DOHH2 (cell line): ENCODE results near the gene PIP5K1C.

Experiments used
- H3F3A ChIP-seq: fragments of 200-600 bp; sonication (generic), shearing (Covaris generic); 2 replicates; pipeline ENCODE4 v1.6.0; 2016; ENCODE audit warnings: antibody characterized with exemption, mild to moderate bottlenecking; ENCODE audit not compliant: control insufficient read depth, insufficient read depth
- H3K27ac ChIP-seq: fragments of 200-600 bp; sonication (generic); 2 replicates; pipeline ENCODE4 v1.5.1; 2014; ENCODE audit warnings: low read depth, mild to moderate bottlenecking, low read length, moderate library complexity
- H3K27me3 ChIP-seq: fragments of 200-600 bp; sonication (generic); 2 replicates; pipeline ENCODE4 v1.6.1; 2014; ENCODE audit warnings: mild to moderate bottlenecking, low read length, mixed read lengths; ENCODE audit not compliant: control insufficient read depth
- H3K36me3 ChIP-seq: fragments of 200-600 bp; sonication (generic); 2 replicates; pipeline ENCODE4 v1.6.1; 2014; ENCODE audit warnings: mild to moderate bottlenecking, low read length, moderate library complexity, mixed read lengths; ENCODE audit not compliant: control insufficient read depth
- H3K4me1 ChIP-seq: fragments of 200-600 bp; sonication (generic); 2 replicates; pipeline ENCODE4 v1.6.1; 2014; ENCODE audit warnings: mild to moderate bottlenecking, low read length, mixed read lengths; ENCODE audit not compliant: control insufficient read depth
- H3K4me2 ChIP-seq: fragments of 200-600 bp; sonication (generic); 2 replicates; pipeline ENCODE4 v1.6.0; 2014; ENCODE audit warnings: mild to moderate bottlenecking, low read length, moderate library complexity
- H3K4me3 ChIP-seq: fragments of 200-600 bp; sonication (generic); 2 replicates; pipeline ENCODE4 v1.5.1; 2014; ENCODE audit warnings: mild to moderate bottlenecking, low read length, mixed read lengths
- H3K79me2 ChIP-seq: fragments of 200-600 bp; sonication (generic); 2 replicates; pipeline ENCODE4 v1.6.1; 2014; ENCODE audit warnings: mild to moderate bottlenecking, low read length, mixed read lengths; ENCODE audit not compliant: control insufficient read depth
- H3K9me2 ChIP-seq: fragments of 200-600 bp; sonication (generic); replicated peaks from 2 replicates; pipeline ENCODE4 v1.6.1; 2014; ENCODE audit warnings: mild to moderate bottlenecking, low read length, mixed read lengths; ENCODE audit not compliant: control insufficient read depth
- H3K9me3 ChIP-seq: fragments of 200-600 bp; sonication (generic); 2 replicates; pipeline ENCODE4 v1.6.1; 2014; ENCODE audit warnings: antibody characterized with exemption, low read length, mixed read lengths; ENCODE audit not compliant: control insufficient read depth, insufficient read depth
- H4K20me1 ChIP-seq: fragments of 200-600 bp; sonication (generic); 2 replicates; pipeline ENCODE4 v1.6.0; 2014; ENCODE audit warnings: low read depth, mild to moderate bottlenecking, antibody characterized with exemption, low read length, moderate library complexity; ENCODE audit not compliant: control insufficient read depth, insufficient read depth
- EZH2phosphoT487 ChIP-seq: fragments of 200-600 bp; sonication (generic); IDR thresholded peaks from 2 replicates; pipeline ENCODE4 v1.6.1; 2017; ENCODE audit warnings: borderline replicate concordance, mild to moderate bottlenecking, antibody characterized with exemption, low read length, moderate library complexity, mixed read lengths
- TF ChIP-seq, protein P1 (sequence below): fragments of 200-600 bp; sonication (generic); IDR thresholded peaks from one replicate; pipeline ENCODE4 v1.5.1; 2014; ENCODE audit warnings: antibody characterized with exemption, mild to moderate bottlenecking, low read depth, low read length; ENCODE audit not compliant: poor library complexity, severe bottlenecking

PIP5K1C gene

DNA sequence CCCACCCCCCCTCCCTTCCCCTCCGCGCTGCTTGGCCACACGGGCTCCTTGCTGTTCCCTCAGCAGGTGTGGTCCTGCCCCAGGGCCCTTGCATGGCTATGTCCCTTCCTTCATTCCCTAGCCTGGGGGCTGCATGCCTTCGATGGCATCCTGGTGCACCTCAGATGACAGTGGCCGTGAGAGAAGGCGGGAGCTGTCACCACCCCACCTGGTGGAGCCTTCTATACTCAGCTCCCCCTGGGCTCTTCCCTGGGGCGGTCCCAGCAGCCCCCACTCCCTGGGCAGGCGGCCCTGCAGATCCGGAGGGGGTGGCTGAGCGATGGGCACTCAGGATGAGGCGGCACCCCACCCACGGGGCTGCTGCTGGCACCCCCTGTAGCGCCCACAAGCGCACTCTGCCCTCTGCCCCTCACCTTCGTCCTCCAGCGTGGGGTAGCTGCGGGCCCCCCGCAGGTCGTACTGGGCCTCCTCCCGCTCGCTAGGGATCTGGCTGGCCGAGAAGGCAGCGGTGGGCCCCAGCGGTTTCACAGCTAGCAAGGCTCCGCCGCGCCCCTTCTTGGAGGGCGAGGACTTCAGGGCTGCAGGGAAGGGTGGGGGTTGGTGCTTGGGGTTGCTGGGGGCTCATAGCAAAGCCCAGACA is 56.5 kb downstream of the PIP5K1C start:
- Histone ChIP-seq H3K4me3 (no peak overlapping the region), H3K36me3 (no peaks in the 10 kb centered on the region), H3F3A (no peaks in the 10 kb centered on the region), H3K27ac (no peak overlapping the region), H4K20me1 (no peaks in the 10 kb centered on the region), H3K79me2 (no peaks in the 10 kb centered on the region), H3K4me1 (no peaks in the 10 kb centered on the region), H3K9me2 (no peaks in the 10 kb centered on the region), H3K4me2 (no peak overlapping the region), H3K9me3 (no peaks in the 10 kb centered on the region), H3K27me3 (no peaks in the 10 kb centered on the region)
- TF ChIP-seq, protein P1, sequence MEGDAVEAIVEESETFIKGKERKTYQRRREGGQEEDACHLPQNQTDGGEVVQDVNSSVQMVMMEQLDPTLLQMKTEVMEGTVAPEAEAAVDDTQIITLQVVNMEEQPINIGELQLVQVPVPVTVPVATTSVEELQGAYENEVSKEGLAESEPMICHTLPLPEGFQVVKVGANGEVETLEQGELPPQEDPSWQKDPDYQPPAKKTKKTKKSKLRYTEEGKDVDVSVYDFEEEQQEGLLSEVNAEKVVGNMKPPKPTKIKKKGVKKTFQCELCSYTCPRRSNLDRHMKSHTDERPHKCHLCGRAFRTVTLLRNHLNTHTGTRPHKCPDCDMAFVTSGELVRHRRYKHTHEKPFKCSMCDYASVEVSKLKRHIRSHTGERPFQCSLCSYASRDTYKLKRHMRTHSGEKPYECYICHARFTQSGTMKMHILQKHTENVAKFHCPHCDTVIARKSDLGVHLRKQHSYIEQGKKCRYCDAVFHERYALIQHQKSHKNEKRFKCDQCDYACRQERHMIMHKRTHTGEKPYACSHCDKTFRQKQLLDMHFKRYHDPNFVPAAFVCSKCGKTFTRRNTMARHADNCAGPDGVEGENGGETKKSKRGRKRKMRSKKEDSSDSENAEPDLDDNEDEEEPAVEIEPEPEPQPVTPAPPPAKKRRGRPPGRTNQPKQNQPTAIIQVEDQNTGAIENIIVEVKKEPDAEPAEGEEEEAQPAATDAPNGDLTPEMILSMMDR, result no peak
- TF ChIP-seq EZH2phosphoT487, result no peak

DNA sequence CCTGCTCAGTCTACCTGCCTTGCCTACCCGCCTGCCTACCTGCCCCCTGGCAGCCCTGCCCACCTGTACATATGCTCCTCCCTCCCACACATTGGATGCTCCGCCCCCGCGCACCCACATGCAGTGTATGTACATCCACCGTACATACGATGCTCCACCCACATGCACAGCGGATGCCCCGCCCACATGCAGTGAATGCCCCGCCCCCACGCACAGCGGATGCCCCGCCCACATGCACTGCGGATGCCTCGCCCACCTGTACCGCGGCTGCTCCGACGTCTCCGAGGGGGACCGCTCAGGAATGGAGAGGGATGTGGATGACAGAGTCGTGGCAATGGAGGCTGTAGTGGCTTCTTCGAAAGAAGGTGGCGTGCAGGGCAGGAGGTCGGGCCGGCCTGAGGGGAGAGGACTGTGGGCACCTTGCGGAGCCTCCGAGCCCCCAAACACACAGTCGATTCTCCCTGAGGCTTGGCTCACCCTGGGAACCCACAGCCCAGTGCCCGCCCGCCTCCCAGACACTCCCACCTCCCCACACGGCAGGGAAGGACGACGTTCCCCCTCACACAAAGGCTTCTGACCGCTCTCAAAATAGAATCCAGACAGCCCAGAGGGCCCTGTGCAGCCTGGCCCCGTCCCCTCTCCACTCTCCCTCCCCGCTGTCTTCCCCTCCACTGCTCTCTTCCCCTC is 57.1 kb downstream of the PIP5K1C start:
- no peaks in the 10 kb centered on the region for H3K36me3 ChIP-seq
- H3F3A ChIP-seq, result no peaks in the 10 kb centered on the region
- no peaks in the 10 kb centered on the region for H3K9me2 ChIP-seq
- H3K4me1 ChIP-seq, result no peaks in the 10 kb centered on the region
- H3K9me3 ChIP-seq, result no peaks in the 10 kb centered on the region
- H3K79me2 ChIP-seq, result no peaks in the 10 kb centered on the region
- no peaks in the 10 kb centered on the region for H4K20me1 ChIP-seq
- no peak overlapping the region for H3K4me3 ChIP-seq
- H3K27me3 ChIP-seq, result no peaks in the 10 kb centered on the region
- TF ChIP-seq, protein P1, result no peak
- no peak for TF ChIP-seq EZH2phosphoT487
- no peak overlapping the region for H3K4me2 ChIP-seq
- no peak overlapping the region for H3K27ac ChIP-seq

DNA sequence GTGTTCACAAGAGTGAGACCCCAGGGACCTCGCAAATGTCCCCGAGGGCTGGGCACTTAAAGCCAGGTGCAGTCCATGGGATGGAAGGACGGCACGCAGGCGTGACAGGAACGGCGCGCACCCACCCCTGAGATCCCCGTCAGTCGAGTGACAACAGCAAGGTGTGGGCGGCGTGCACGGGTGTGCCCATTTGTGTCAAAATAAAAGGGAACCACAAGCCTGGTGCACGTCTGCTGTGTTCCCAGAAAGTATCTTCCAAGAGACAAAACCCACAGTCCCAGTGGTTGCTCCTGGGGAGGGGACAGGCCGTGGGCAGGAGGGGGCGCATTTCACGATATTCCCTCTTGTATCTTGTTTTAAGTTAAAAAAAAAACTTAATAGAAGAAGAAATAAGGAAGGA is 58.0 kb downstream of the PIP5K1C start:
- H3K4me3 ChIP-seq, result no peak overlapping the region
- H4K20me1 ChIP-seq, result no peaks in the 10 kb centered on the region
- H3K27ac ChIP-seq, result no peak overlapping the region
- no peaks in the 10 kb centered on the region for H3K27me3 ChIP-seq
- H3K4me2 ChIP-seq, result no peak overlapping the region
- no peaks in the 10 kb centered on the region for H3K79me2 ChIP-seq
- no peaks in the 10 kb centered on the region for H3K9me3 ChIP-seq
- no peaks in the 10 kb centered on the region for H3K36me3 ChIP-seq
- H3K4me1 ChIP-seq, result no peaks in the 10 kb centered on the region
- TF ChIP-seq, protein P1, result no peak
- TF ChIP-seq EZH2phosphoT487, result no peak
- no peaks in the 10 kb centered on the region for H3F3A ChIP-seq
- H3K9me2 ChIP-seq, result no peaks in the 10 kb centered on the region
